H9 (cell line): ENCODE data around the gene ORM2. TPM values are rescaled to one million over a fixed set of nuclear protein-coding genes. Genes with fewer than 3 reads are reported as not detected.

Experiments
- DNase-seq: peaks from one replicate; pipeline ENCODE4 v3.0.0-alpha.2; 2017
- H2AFZ ChIP-seq: one replicate; pipeline ENCODE4 v1.6.1; 2013; ENCODE audit warnings: mild to moderate bottlenecking, low read length, control low read depth, moderate library complexity
- H2AK5ac ChIP-seq: 2 replicates; pipeline ENCODE4 v1.6.1; 2013; ENCODE audit warnings: low read length, control low read depth, mixed read lengths; ENCODE audit not compliant: insufficient read length
- H2BK120ac ChIP-seq: one replicate; pipeline ENCODE4 v1.6.1; 2013; ENCODE audit warnings: low read depth, mild to moderate bottlenecking, low read length, control low read depth, inconsistent platforms; ENCODE audit not compliant: poor library complexity, severe bottlenecking
- H2BK12ac ChIP-seq: 2 replicates; pipeline ENCODE4 v1.6.1; 2013; ENCODE audit warnings: low read length, control low read depth, mixed read lengths, low read depth; ENCODE audit not compliant: insufficient read length
- H2BK15ac ChIP-seq: 2 replicates; pipeline ENCODE4 v1.6.1; 2013; ENCODE audit warnings: low read depth, low read length, control low read depth
- H2BK20ac ChIP-seq: one replicate; pipeline ENCODE4 v1.6.1; 2013; ENCODE audit warnings: low read depth, mild to moderate bottlenecking, low read length, control low read depth, inconsistent platforms; ENCODE audit not compliant: poor library complexity, severe bottlenecking
- H2BK5ac ChIP-seq: 2 replicates; pipeline ENCODE4 v1.6.1; 2013; ENCODE audit warnings: low read length, control low read depth, mixed read lengths; ENCODE audit not compliant: insufficient read length
- H3K14ac ChIP-seq: 2 replicates; pipeline ENCODE4 v1.6.1; 2013; ENCODE audit warnings: low read length, control low read depth; ENCODE audit not compliant: insufficient read depth
- H3K18ac ChIP-seq: 2 replicates; pipeline ENCODE4 v1.6.1; 2013; ENCODE audit warnings: low read depth, mild to moderate bottlenecking, mixed read lengths, low read length, control low read depth; ENCODE audit not compliant: insufficient read length
- H3K23ac ChIP-seq: 2 replicates; pipeline ENCODE4 v1.6.1; 2013; ENCODE audit warnings: low read length, control low read depth, mixed read lengths, low read depth; ENCODE audit not compliant: insufficient read length
- H3K23me2 ChIP-seq: 2 replicates; pipeline ENCODE4 v1.6.1; 2013; ENCODE audit warnings: low read depth, mild to moderate bottlenecking, mixed read lengths, low read length, control low read depth; ENCODE audit not compliant: insufficient read length, poor library complexity, severe bottlenecking
- H3K27ac ChIP-seq: 2 replicates; pipeline ENCODE4 v1.5.1; 2013; ENCODE audit warnings: low read length, control low read depth, mixed read lengths, low read depth; ENCODE audit not compliant: insufficient read length
- H3K27me3 ChIP-seq: 2 replicates; pipeline ENCODE4 v1.6.1; 2013; ENCODE audit warnings: low read length, control low read depth, inconsistent platforms; ENCODE audit not compliant: insufficient read depth
- H3K4ac ChIP-seq: 2 replicates; pipeline ENCODE4 v1.6.1; 2013; ENCODE audit warnings: low read depth, mild to moderate bottlenecking, control low read depth, inconsistent platforms, low read length, moderate library complexity
- H3K4me1 ChIP-seq: 2 replicates; pipeline ENCODE4 v1.6.1; 2013; ENCODE audit warnings: low read length, control low read depth, inconsistent platforms; ENCODE audit not compliant: insufficient read depth
- H3K4me2 ChIP-seq: 2 replicates; pipeline ENCODE4 v1.6.1; 2013; ENCODE audit warnings: low read length, control low read depth, mixed read lengths; ENCODE audit not compliant: insufficient read length, insufficient read depth
- H3K56ac ChIP-seq: 2 replicates; pipeline ENCODE4 v1.6.1; 2013; ENCODE audit warnings: low read depth, mild to moderate bottlenecking, mixed read lengths, low read length, control low read depth; ENCODE audit not compliant: insufficient read length
- H3K79me1 ChIP-seq: 2 replicates; pipeline ENCODE4 v1.6.1; 2013; ENCODE audit warnings: low read depth, mild to moderate bottlenecking, moderate library complexity, low read length, control low read depth, inconsistent platforms; ENCODE audit not compliant: insufficient read depth, poor library complexity, severe bottlenecking
- H3K79me2 ChIP-seq: 2 replicates; pipeline ENCODE4 v1.6.1; 2013; ENCODE audit warnings: low read length, control low read depth, inconsistent platforms; ENCODE audit not compliant: insufficient read depth
- H3K9ac ChIP-seq: 2 replicates; pipeline ENCODE4 v1.6.1; 2013; ENCODE audit warnings: low read length, control low read depth, mixed read lengths; ENCODE audit not compliant: insufficient read length; ENCODE audit errors: extremely low read depth
- H3K9me3 ChIP-seq: one replicate; pipeline ENCODE4 v1.6.1; 2013; ENCODE audit warnings: low read depth, low read length, inconsistent platforms; ENCODE audit not compliant: control insufficient read depth
- H3T11ph ChIP-seq: one replicate; pipeline ENCODE4 v1.6.1; 2013; ENCODE audit warnings: mild to moderate bottlenecking, low read length, control low read depth, inconsistent platforms
- H4K20me1 ChIP-seq: one replicate; pipeline ENCODE4 v1.6.1; 2013; ENCODE audit not compliant: control insufficient read depth, insufficient read length, insufficient read depth
- H4K5ac ChIP-seq: 2 replicates; pipeline ENCODE4 v1.6.1; 2013; ENCODE audit warnings: low read depth, mild to moderate bottlenecking, mixed read lengths, low read length, control low read depth; ENCODE audit not compliant: insufficient read length
- H4K8ac ChIP-seq: replicated peaks from 2 replicates; pipeline ENCODE4 v1.6.1; 2013; ENCODE audit warnings: low read length, control low read depth, mixed read lengths, low read depth; ENCODE audit not compliant: insufficient read length
- H4K91ac ChIP-seq: 2 replicates; pipeline ENCODE4 v1.6.1; 2013; ENCODE audit warnings: low read depth, mild to moderate bottlenecking, moderate library complexity, mixed read lengths, low read length, control low read depth; ENCODE audit not compliant: insufficient read length
- H3K27ac Mint-ChIP-seq, 3 experiments: 2 replicates in 2 of 3; 3 replicates in 1 of 3; pipeline ENCODE4 v1.8.0; 2020 to 2021; ENCODE audit warnings: mixed read lengths in 3 of 3, mild to moderate bottlenecking in 1 of 3, moderate library complexity in 1 of 3
- H3K27me3 Mint-ChIP-seq: 2 replicates; pipeline ENCODE4 v1.8.0; 2021; ENCODE audit warnings: low read depth, mild to moderate bottlenecking, moderate library complexity, mixed read lengths
- H3K36me3 Mint-ChIP-seq, 3 experiments: 2 replicates in 2 of 3; 3 replicates in 1 of 3; pipeline ENCODE4 v1.8.0; 2020 to 2021; ENCODE audit warnings: low read depth in 3 of 3, mixed read lengths in 3 of 3; ENCODE audit not compliant: insufficient read depth in 1 of 3
- H3K4me1 Mint-ChIP-seq, 2 experiments: 2 replicates each; pipeline ENCODE4 v1.8.0; 2020; ENCODE audit warnings: mixed read lengths in 2 of 2
- H3K4me3 Mint-ChIP-seq, 2 experiments: 2 replicates in 1 of 2; 3 replicates in 1 of 2; pipeline ENCODE4 v1.8.0; 2020 to 2021; ENCODE audit warnings: mild to moderate bottlenecking in 2 of 2, mixed read lengths in 2 of 2, moderate library complexity in 1 of 2
- H3K9me3 Mint-ChIP-seq, 2 experiments: 2 replicates in 1 of 2; 3 replicates in 1 of 2; pipeline ENCODE4 v1.8.0; 2020; ENCODE audit warnings: mild to moderate bottlenecking in 2 of 2, mixed read lengths in 2 of 2, moderate library complexity in 1 of 2
- WGBS: extraction: QIAGEN DNeasy Blood & Tissue Kit; methylation state at CpG from one replicate; pipeline ENCODE4 v1.1.7; 2013; ENCODE audit warnings: missing lambda C conversion rate, low lambda C conversion rate, mixed read lengths; ENCODE audit not compliant: insufficient read length; ENCODE audit errors: extremely low coverage; 5-methylcytosine and 5-hydroxymethylcytosine counted together
- total RNA-seq: library from RNA; stranded (reverse); gene quantifications from 2 replicates; pipeline ENCODE4 v1.2.1, GENCODE V29; 2021
- TF ChIP-seq, protein P1 (sequence below): fragments of 200-600 bp; sonication (generic); conservative IDR thresholded peaks from 3 replicates; pipeline ENCODE4 v1.8.0; 2021; ENCODE audit warnings: antibody characterized with exemption, mild to moderate bottlenecking

The ORM2 gene
- total RNA-seq, 1 experiment from 2014 or later = 1.2 TPM

DNA sequence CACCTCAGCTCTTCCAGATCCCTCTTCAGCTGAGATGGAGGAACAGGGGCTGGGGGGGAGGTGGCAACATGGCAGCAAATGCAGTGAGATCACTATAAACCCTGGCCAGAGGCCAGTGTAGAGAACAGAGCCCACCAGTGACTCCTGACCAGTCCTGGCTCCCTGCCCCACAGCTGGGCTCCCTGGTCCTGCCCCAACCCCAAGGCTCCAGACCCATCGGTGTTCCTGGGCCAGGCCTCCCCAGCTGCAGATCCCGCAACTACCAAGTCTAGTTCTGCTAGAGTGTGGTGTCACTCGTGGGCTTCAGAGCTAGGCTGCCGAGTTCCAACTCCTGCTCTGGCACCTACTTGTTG lies 41.3 kb downstream of the ORM2 start:
- no peak overlapping the region for H3K14ac ChIP-seq
- peaks cover 14 to 28% (median 16%) of the 10 kb centered on the region in 3 experiments for H3K36me3 Mint-ChIP-seq
- H3K4me1 ChIP-seq = peaks cover 13% of the 10 kb centered on the region
- H2BK120ac ChIP-seq = no peak overlapping the region
- H2AK5ac ChIP-seq = no peak overlapping the region
- 0 out of 2 replicates have a peak, but pooled peaks cover 3% of the 10 kb centered on the region for H3K79me2 ChIP-seq
- H3K9ac ChIP-seq = no peak overlapping the region
- H2BK20ac ChIP-seq = no peak overlapping the region
- no peak overlapping the region for H2AFZ ChIP-seq
- no peak overlapping the region for H4K5ac ChIP-seq
- H3K23me2 ChIP-seq = peaks cover 5% of the 10 kb centered on the region
- no peaks in the 10 kb centered on the region for H3K27me3 Mint-ChIP-seq
- peak overlapping the region; percentile 28 to 61; a peak in 3 of 5 replicates for H3K4me3 Mint-ChIP-seq
- DNase-seq = no peak
- H4K91ac ChIP-seq = no peak overlapping the region
- peak overlapping the region; percentile 39 for H3K18ac ChIP-seq
- no peak overlapping the region for H2BK15ac ChIP-seq
- no peaks in the 10 kb centered on the region for H3K79me1 ChIP-seq
- TF ChIP-seq, protein P1, sequence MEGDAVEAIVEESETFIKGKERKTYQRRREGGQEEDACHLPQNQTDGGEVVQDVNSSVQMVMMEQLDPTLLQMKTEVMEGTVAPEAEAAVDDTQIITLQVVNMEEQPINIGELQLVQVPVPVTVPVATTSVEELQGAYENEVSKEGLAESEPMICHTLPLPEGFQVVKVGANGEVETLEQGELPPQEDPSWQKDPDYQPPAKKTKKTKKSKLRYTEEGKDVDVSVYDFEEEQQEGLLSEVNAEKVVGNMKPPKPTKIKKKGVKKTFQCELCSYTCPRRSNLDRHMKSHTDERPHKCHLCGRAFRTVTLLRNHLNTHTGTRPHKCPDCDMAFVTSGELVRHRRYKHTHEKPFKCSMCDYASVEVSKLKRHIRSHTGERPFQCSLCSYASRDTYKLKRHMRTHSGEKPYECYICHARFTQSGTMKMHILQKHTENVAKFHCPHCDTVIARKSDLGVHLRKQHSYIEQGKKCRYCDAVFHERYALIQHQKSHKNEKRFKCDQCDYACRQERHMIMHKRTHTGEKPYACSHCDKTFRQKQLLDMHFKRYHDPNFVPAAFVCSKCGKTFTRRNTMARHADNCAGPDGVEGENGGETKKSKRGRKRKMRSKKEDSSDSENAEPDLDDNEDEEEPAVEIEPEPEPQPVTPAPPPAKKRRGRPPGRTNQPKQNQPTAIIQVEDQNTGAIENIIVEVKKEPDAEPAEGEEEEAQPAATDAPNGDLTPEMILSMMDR = no peak
- H4K8ac ChIP-seq = no peak overlapping the region
- no peak overlapping the region for H2BK5ac ChIP-seq
- H3K27me3 ChIP-seq = no peaks in the 10 kb centered on the region
- no peak overlapping the region for H3K23ac ChIP-seq
- no peaks in the 10 kb centered on the region for H3K9me3 ChIP-seq
- H3K9me3 Mint-ChIP-seq = no peaks in the 10 kb centered on the region
- peaks cover 45 to 51% of the 10 kb centered on the region in 2 experiments for H3K4me1 Mint-ChIP-seq
- H2BK12ac ChIP-seq = no peak overlapping the region
- H3K4ac ChIP-seq = no peak overlapping the region
- H3K4me2 ChIP-seq = peak overlapping the region; percentile 52
- peak overlapping the region; percentile 87 to 99 (median 95) for H3K27ac Mint-ChIP-seq
- H3T11ph ChIP-seq = no peak overlapping the region
- no peaks in the 10 kb centered on the region for H4K20me1 ChIP-seq
- H3K27ac ChIP-seq = peak overlapping the region; percentile 3
- H3K56ac ChIP-seq = no peak overlapping the region
- WGBS = no CpG with 5 or more reads among the region's 4 CpGs
